Transverse colon (tissue), 4 donors: ENCODE measurements around the gene SAA1. TPM values are rescaled to one million over a fixed set of nuclear protein-coding genes. Genes with fewer than 3 reads are reported as not detected.
"Not testable (repeated sequence)": the region's sequence is repeated elsewhere in the genome, so short reads cannot be mapped to it uniquely, and the experiment has no call there.

ENCODE experiments used
- DNase-seq: peaks from one replicate; pipeline ENCODE4 v3.0.0-alpha.2; 2019
- H3K27ac ChIP-seq, 4 donors: fragments of 200-600 bp; sonication (generic); 2 replicates each; pipeline ENCODE4 v1.5.1; 2016 to 2018; ENCODE audit warnings: inconsistent platforms in 4 of 4
- H3K27me3 ChIP-seq: fragments of 200-600 bp; sonication (generic); 2 replicates; pipeline ENCODE4 v1.5.1; 2017; ENCODE audit warnings: inconsistent platforms
- H3K36me3 ChIP-seq, 4 donors: fragments of 200-600 bp; sonication (generic); 2 replicates each; pipeline ENCODE4 v1.5.1; 2017 to 2019; ENCODE audit warnings: inconsistent platforms in 4 of 4
- H3K4me1 ChIP-seq, 4 donors: fragments of 200-600 bp; sonication (generic); 2 replicates each; pipeline ENCODE4 v1.5.1; 2017 to 2020; ENCODE audit warnings: inconsistent platforms in 4 of 4
- H3K4me3 ChIP-seq, 4 donors: fragments of 200-600 bp; sonication (generic); 1 replicate in 1 of 4; 2 replicates in 3 of 4; pipeline versions ENCODE4 v1.5.1 to v1.6.1; 2017 to 2019; ENCODE audit warnings: inconsistent platforms in 4 of 4
- H3K9me3 ChIP-seq, 2 donors: fragments of 200-600 bp; sonication (generic); 2 replicates each; pipeline ENCODE4 v1.5.1; 2017 to 2019; ENCODE audit warnings: inconsistent platforms in 2 of 2
- CTCF ChIP-seq, 5 experiments: fragments of 200-600 bp in 3 of 5; fragments of 450-650 bp in 2 of 5; sonication (generic) in 3 of 5; IDR thresholded peaks; 1 replicate in 2 of 5; 2 replicates in 3 of 5; pipeline ENCODE4 v1.5.1; 2016 to 2017; ENCODE audit warnings: antibody characterized with exemption in 5 of 5, inconsistent platforms in 3 of 5, mild to moderate bottlenecking in 2 of 5, moderate library complexity in 1 of 5
- EP300 ChIP-seq: sonication (generic); formaldehyde crosslinking; IDR thresholded peaks from one replicate; pipeline ENCODE4 v1.6.1; 2017; ENCODE audit warnings: antibody characterized with exemption, low read depth
- POLR2A ChIP-seq: fragments of 450-650 bp; IDR thresholded peaks from one replicate; pipeline ENCODE4 v1.6.1; 2016; ENCODE audit warnings: antibody characterized with exemption, mild to moderate bottlenecking, moderate library complexity
- POLR2AphosphoS5 ChIP-seq, 3 donors: sonication (generic); formaldehyde crosslinking; IDR thresholded peaks; one replicate each; pipeline ENCODE4 v1.6.1; 2016; ENCODE audit warnings: antibody characterized with exemption in 3 of 3
- WGBS, 2 donors: methylation state at CpG; one replicate each; pipeline ENCODE4 v1.1.5; 2018; ENCODE audit warnings: low coverage in 1 of 2; 5-methylcytosine and 5-hydroxymethylcytosine counted together
- in situ Hi-C, 4 donors: fragments of 200-750 bp; cut with MboI; loops; one replicate each; pipeline versions ENCODE4 v1.15.0 to v1.15.1; 2017; ENCODE audit warnings: low sequenced_read_pairs in 3 of 4, low pct_ligation_motif_present in 1 of 4, low pct_unique_long_range_greater_than_20kb in 1 of 4
- intact Hi-C: fragments of 100-400 bp; cut with DNase I; formaldehyde crosslinking; loops from one replicate; pipeline ENCODE4 v1.15.1; 2023; ENCODE audit warnings: low total_unique reads
- total RNA-seq, 4 donors: library from RNA; depleted of rRNA; stranded (reverse); fragments of >200 nt; gene quantifications; one replicate each; pipeline ENCODE4 v1.1.0, GENCODE V29; 2016

SAA1 gene
- total RNA-seq, 4 donors from 2014 or later: 6.0 to 38.9 (median 17.1) TPM; not detected in 1

GRCh38 chr11:18264035-18264434, 2.0 kb upstream of the SAA1 start:
- in situ Hi-C loops: no loop called here
- WGBS, 2 donors: 71 to 75% methylated on average over 4 of the region's 4 CpGs
- Histone ChIP-seq H3K27me3 (no peaks in the 10 kb centered on the region), H3K27ac (no peak overlapping the region), H3K4me1 (peaks cover 0 to 3% (median 0%) of the 10 kb centered on the region in 4 donors), H3K4me3 (no peak overlapping the region), H3K9me3 (no peaks in the 10 kb centered on the region), H3K36me3 (no peaks in the 10 kb centered on the region)
- intact Hi-C loops: no loop called here
- DNase-seq: no peak
- TF ChIP-seq POLR2A (no peak), CTCF (IDR thresholded peaks at IDR 0.05) (no peak), EP300 (no peak), POLR2AphosphoS5 (IDR thresholded peaks at IDR 0.05) (no peak)

DNA sequence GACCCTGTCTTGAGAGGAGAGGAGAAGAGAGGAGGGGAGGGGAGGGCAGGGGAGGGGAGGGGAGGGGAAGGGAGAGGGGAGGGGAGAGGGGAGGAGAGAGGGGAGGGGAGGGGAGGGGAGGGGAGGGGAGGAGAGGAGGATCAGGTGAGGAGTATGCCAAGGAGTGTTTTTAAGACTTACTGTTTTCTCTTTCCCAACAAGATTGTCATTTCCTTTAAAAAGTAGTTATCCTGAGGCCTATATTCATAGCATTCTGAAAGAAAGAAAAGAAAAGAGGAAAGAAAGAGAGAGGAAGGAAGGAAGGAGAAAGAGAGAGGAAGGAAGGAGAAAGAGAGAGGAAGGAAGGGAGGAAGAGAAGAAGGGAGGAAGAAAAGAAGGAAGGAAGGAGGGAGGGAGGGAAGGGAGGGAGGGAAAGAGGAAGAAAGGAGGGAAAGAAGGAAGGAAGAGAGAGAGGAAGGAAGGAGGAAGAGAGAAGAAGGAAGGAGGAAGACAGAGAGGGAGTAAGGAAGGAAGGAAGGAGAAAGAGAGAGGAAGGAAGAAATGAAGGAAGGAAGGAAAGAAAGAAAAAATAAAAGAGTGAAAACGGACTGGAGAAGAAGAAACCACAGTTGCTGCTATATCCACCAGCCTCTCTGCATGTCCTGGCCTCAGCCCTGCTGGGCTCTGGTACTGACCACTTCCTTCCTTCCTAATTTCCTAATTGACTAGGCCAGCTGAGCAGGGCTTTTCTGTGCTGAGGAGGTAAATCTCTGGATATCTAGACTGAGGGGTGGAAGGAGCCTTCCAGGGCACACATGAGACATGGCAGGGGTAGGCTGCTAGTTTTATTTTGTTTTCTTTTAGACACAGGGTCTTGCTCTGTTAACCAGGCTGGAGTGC, 1.1 kb upstream of the SAA1 start:
- WGBS, 2 donors: 63 to 76% methylated on average over 1 of the region's 1 CpG
- no peak for DNase-seq
- intact Hi-C loops: no loop called here
- no peaks in the 10 kb centered on the region for H3K36me3 ChIP-seq
- no peak overlapping the region for H3K4me3 ChIP-seq
- H3K27ac ChIP-seq: no peak overlapping the region
- no peak for TF ChIP-seq POLR2AphosphoS5 (IDR thresholded peaks at IDR 0.05)
- no peak for TF ChIP-seq EP300
- no peak for TF ChIP-seq POLR2A
- TF ChIP-seq CTCF (IDR thresholded peaks at IDR 0.05): no peak
- in situ Hi-C loops: no loop called here
- H3K27me3 ChIP-seq: no peaks in the 10 kb centered on the region
- H3K4me1 ChIP-seq: peaks cover 0 to 3% (median 0%) of the 10 kb centered on the region in 4 donors
- H3K9me3 ChIP-seq: no peaks in the 10 kb centered on the region

GRCh38 chr11:18267335-18268133, 1.5 kb downstream of the SAA1 start:
- H3K36me3 ChIP-seq, DNase-seq, H3K9me3 ChIP-seq, H3K4me1 ChIP-seq, in situ Hi-C loops, H3K27me3 ChIP-seq, intact Hi-C loops, H3K4me3 ChIP-seq: not testable (repeated sequence)
- WGBS, 2 donors: 37 to 100% methylated on average over 1 to 4 of the region's 10 CpGs
- peak overlapping the region in 1 of 4 donors; percentile 43 for H3K27ac ChIP-seq

- H3K4me3 ChIP-seq, in situ Hi-C loops, H3K27me3 ChIP-seq, DNase-seq, H3K9me3 ChIP-seq, H3K36me3 ChIP-seq, intact Hi-C loops, H3K4me1 ChIP-seq, H3K27ac ChIP-seq: not testable (repeated sequence)
- no CpG with 5 or more reads among the region's 5 CpGs for WGBS, 2 donors
These were observed 3.2 kb downstream of the SAA1 start for GRCh38 chr11:18269252-18269651.

DNA sequence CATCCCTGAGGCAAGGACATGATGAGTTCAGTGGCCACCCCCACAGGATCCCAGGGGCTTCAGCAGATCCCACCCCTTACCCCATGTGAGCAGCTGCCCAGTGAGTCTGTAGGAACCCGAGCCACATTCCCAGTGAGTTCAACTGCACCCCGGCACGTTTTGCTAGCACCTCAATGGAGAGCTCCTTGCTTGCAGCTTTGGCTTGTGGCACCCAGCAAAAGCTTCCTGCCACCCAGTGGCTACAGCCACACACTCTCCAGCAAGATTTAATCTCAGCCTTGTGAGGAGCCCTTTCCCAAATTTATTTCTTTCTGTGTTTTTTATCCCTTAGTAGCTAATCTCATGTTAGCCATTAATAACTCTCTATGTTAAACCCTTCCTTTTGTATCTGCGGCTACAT, 4.0 kb downstream of the SAA1 start:
- Histone ChIP-seq H3K36me3 (no peaks in the 10 kb centered on the region), H3K4me1 (peaks cover 0 to 3% (median 0%) of the 10 kb centered on the region in 4 donors), H3K27me3 (no peaks in the 10 kb centered on the region), H3K27ac (no peak overlapping the region), H3K9me3 (no peaks in the 10 kb centered on the region), H3K4me3 (no peak overlapping the region)
- TF ChIP-seq POLR2A (no peak), POLR2AphosphoS5 (IDR thresholded peaks at IDR 0.05) (no peak), CTCF (IDR thresholded peaks at IDR 0.05) (no peak), EP300 (no peak)
- 85% methylated on average over 4 of the region's 4 CpGs; no CpG with 5 or more reads in 1 of the 2 donors for WGBS, 2 donors
- no peak for DNase-seq
- intact Hi-C loops (no loop called here), in situ Hi-C loops (no loop called here)
